HFFc6 (cell line): ENCODE measurements around the gene CDH16. TPM values are rescaled to one million over a fixed set of nuclear protein-coding genes. Genes with fewer than 3 reads are reported as not detected.
"Not testable (repeated sequence)": the region's sequence is repeated elsewhere in the genome, so short reads cannot be mapped to it uniquely, and the experiment has no call there.

ENCODE experiments used
- DNase-seq: peaks from one replicate; pipeline ENCODE4 v3.0.0-alpha.2; 2018
- H3K27ac Mint-ChIP-seq: 2 replicates; pipeline ENCODE4 v1.8.0; 2020; ENCODE audit warnings: mild to moderate bottlenecking, mixed read lengths
- H3K27me3 Mint-ChIP-seq: 2 replicates; pipeline ENCODE4 v1.8.0; 2021; ENCODE audit warnings: mild to moderate bottlenecking, moderate library complexity, mixed read lengths; ENCODE audit not compliant: insufficient read depth
- H3K36me3 Mint-ChIP-seq: 2 replicates; pipeline ENCODE4 v1.8.0; 2021; ENCODE audit warnings: low read depth, mixed read lengths
- H3K4me1 Mint-ChIP-seq: 2 replicates; pipeline ENCODE4 v1.8.0; 2020; ENCODE audit warnings: low read depth, mixed read lengths
- H3K4me3 Mint-ChIP-seq: 2 replicates; pipeline ENCODE4 v1.8.0; 2020; ENCODE audit warnings: mild to moderate bottlenecking, moderate library complexity, mixed read lengths
- H3K9me3 Mint-ChIP-seq: 2 replicates; pipeline ENCODE4 v1.8.0; 2020; ENCODE audit warnings: mild to moderate bottlenecking, mixed read lengths
- total RNA-seq, 6 experiments: library from RNA; stranded (reverse); fragmentation: NEBNext Ultra II Directional; extraction: Animal tissue kit (Norgen Biotek cat#: 25700); gene quantifications; 2 replicates in 1 of 6; 3 replicates in 5 of 6; pipeline ENCODE4 v1.2.3, GENCODE V29; 2021
- TF ChIP-seq, protein P1 (sequence below): fragments of 200-600 bp; sonication (generic); IDR thresholded peaks from 2 replicates; pipeline ENCODE4 v1.5.0; 2021; ENCODE audit warnings: antibody characterized with exemption, mild to moderate bottlenecking

Gene CDH16
- total RNA-seq, 6 experiments from 2014 or later, result 0.09 TPM; not detected in 5

DNA sequence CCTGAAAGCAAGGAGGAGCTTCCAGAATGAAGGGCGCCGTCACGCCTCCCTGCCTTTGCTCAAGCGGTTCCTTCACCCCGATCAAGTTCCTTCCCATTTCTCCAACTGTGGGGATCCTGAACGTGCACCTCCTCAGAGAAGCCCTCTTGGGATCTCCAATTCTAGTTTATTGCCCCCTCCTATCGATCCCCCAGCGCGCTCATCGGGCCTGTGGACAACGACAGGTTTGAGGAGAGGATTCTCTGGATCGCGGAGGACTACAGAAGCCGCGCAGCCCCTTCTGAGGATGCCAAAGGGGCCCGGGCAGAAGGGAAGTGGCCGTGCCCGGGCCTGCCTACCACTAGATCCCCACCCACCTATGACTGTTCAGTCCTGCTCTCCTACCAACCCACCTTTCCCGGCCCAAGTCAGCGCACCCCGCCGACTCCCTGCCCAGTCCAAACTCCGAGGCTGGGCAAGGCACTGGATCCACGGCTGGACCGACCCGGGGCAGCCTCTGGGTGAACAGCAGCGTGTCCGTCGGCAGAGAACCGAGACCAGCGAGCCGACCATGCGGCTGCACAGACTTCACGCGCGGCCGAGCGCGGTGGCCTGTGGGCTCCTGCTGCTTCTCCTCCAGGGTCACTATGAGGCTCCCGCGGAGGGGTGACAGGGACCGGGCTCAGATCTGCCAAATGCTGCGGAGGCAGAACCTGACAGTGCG lies 29.6 kb upstream of the CDH16 start:
- Mint-ChIP-seq H3K27ac (no peak overlapping the region), H3K4me1 (peaks cover 27% of the 10 kb centered on the region), H3K27me3 (peaks cover 3% of the 10 kb centered on the region; the same call in 1 of the 2 replicates), H3K9me3 (peaks cover 10% of the 10 kb centered on the region), H3K36me3 (peaks cover 8% of the 10 kb centered on the region), H3K4me3 (peak overlapping the region; percentile 90)
- no peak for DNase-seq
- TF ChIP-seq, protein P1, sequence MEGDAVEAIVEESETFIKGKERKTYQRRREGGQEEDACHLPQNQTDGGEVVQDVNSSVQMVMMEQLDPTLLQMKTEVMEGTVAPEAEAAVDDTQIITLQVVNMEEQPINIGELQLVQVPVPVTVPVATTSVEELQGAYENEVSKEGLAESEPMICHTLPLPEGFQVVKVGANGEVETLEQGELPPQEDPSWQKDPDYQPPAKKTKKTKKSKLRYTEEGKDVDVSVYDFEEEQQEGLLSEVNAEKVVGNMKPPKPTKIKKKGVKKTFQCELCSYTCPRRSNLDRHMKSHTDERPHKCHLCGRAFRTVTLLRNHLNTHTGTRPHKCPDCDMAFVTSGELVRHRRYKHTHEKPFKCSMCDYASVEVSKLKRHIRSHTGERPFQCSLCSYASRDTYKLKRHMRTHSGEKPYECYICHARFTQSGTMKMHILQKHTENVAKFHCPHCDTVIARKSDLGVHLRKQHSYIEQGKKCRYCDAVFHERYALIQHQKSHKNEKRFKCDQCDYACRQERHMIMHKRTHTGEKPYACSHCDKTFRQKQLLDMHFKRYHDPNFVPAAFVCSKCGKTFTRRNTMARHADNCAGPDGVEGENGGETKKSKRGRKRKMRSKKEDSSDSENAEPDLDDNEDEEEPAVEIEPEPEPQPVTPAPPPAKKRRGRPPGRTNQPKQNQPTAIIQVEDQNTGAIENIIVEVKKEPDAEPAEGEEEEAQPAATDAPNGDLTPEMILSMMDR, result no peak

DNA sequence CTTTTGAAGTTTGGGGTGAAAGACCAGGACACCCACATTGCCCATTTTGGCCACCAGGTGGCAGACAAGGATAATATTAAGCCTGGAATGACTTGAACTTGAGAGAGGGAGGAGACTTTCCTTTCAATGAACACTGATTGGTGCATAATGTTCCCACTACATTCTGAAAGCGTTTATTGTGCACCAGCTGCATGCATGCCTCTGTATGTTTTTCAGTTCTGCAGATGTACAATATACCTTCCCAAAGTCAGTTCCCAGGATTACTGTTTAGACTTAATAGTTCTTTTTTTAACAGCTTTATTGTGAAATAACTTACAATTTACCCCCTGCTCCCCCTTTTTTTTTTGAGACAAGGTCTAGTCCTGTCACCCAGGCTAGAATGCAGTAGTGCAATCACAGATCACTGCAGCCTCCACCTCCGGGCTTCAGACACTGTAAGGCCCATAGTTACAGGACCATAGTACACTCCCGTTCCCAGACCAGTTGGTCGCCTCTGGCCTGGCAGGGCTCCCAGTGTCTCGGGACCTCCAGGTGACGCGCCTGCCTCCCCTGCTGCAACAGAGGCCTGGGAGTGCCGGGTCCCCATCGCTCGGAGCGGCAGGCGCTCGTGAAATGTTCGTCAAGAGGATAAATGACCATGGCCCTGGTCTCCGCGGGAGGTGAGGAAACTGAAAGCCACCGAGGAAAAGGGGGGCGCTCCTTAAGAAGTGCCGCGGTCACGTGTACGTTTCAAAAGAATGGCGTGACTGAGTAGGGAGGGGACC lies 28.8 kb upstream of the CDH16 start:
- TF ChIP-seq, protein P1, result peak; percentile 98
- Mint-ChIP-seq H3K4me3 (peak overlapping the region; percentile 90), H3K27ac (no peak overlapping the region), H3K9me3 (peaks cover 10% of the 10 kb centered on the region), H3K4me1 (peaks cover 27% of the 10 kb centered on the region), H3K27me3 (peaks cover 3% of the 10 kb centered on the region; the same call in 1 of the 2 replicates), H3K36me3 (peaks cover 14% of the 10 kb centered on the region)
- peak; percentile 83 for DNase-seq

DNA sequence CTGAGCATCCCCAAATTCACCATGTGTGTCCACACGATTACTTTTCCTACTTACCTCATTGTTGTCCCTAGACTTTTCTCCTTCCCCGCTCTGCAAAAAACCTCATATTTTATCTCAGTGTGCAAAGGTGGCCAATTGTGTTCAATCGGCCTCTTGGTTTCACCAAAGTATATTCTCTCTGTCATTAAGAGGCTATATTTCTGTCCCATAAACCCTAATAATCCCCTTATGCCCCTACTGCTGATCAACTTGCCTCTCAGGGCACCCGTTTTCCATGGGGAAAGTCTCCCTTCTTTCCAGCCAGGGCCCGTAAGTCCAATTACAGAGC lies 28.3 kb upstream of the CDH16 start:
- H3K4me1 Mint-ChIP-seq, result peaks cover 27% of the 10 kb centered on the region
- no peak overlapping the region for H3K4me3 Mint-ChIP-seq
- H3K27me3 Mint-ChIP-seq, result peaks cover 3% of the 10 kb centered on the region; the same call in 1 of the 2 replicates
- peaks cover 20% of the 10 kb centered on the region for H3K36me3 Mint-ChIP-seq
- TF ChIP-seq, protein P1, result no peak
- H3K27ac Mint-ChIP-seq, result no peak overlapping the region
- peaks cover 10% of the 10 kb centered on the region for H3K9me3 Mint-ChIP-seq
- no peak for DNase-seq

DNA sequence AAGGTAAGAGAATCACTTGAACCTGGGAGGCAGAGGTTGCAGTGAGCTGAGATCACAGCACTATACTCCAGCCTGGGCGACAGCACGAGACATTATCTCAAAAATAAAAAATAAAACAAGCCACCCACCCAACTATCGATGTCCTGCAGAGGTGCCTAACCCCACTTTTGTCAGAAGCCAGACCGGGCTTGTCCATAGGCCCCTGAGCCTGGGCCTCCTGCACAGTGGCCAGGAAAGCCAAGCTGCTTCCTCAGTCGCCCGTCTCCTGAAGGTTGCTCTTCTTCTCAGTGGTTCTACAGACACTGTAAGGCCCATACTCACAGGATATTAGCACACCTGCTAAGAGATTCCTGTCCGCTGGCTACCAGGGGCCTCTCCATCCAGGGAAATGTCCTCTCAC lies 27.9 kb upstream of the CDH16 start:
- no peak overlapping the region for H3K27ac Mint-ChIP-seq
- H3K36me3 Mint-ChIP-seq, result peaks cover 18% of the 10 kb centered on the region
- peaks cover 3% of the 10 kb centered on the region; the same call in 1 of the 2 replicates for H3K27me3 Mint-ChIP-seq
- no peak for DNase-seq
- peaks cover 6% of the 10 kb centered on the region for H3K9me3 Mint-ChIP-seq
- H3K4me1 Mint-ChIP-seq, result peaks cover 25% of the 10 kb centered on the region
- TF ChIP-seq, protein P1, result no peak
- H3K4me3 Mint-ChIP-seq, result no peak overlapping the region

DNA sequence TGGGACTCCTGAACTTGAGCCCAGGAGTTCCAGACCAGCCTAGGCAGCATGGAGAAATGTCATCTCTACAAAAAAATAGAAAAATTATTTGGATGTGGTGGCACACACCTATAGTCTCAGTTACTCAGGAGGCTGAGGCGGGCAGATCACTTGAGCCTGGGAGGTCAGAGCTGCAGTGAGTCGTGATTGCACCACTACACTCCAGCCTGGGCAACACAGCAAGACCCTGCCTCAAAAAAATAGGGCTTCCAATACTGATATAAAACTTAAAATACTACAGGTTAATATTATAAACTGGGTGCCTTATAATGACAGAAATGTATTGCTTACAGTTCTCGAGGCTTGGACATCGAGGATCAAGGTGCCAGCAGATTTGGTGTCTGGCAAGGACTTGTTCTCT lies 27.3 kb upstream of the CDH16 start:
- H3K27ac Mint-ChIP-seq, result no peak overlapping the region
- H3K9me3 Mint-ChIP-seq, result no peaks in the 10 kb centered on the region
- TF ChIP-seq, protein P1, result no peak
- H3K4me1 Mint-ChIP-seq, result peaks cover 21% of the 10 kb centered on the region
- DNase-seq, result no peak
- no peak overlapping the region for H3K4me3 Mint-ChIP-seq
- peaks cover 3% of the 10 kb centered on the region; the same call in 1 of the 2 replicates for H3K27me3 Mint-ChIP-seq
- peaks cover 14% of the 10 kb centered on the region; the same call in 1 of the 2 replicates for H3K36me3 Mint-ChIP-seq

DNA sequence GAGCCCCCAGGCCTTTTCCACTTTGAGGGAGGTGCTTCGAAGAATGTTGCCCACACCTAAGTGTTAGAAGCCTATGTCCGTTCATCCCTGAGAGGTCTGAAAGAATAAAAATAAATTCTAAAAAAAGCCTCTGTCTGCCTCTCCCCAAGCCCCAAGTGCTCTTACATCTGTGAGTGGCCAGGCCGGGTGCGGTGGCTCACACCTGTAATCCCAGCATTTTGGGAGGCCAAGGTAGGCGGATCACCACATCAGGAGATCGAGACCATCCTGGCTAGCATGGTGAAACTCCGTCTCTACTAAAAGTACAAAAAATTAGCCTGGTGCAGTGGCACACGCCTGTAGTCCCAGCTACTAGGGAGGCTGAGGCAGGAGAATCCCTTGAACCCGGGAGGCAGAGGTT lies 26.3 kb upstream of the CDH16 start:
- not testable (repeated sequence) for H3K27me3 Mint-ChIP-seq, DNase-seq, H3K27ac Mint-ChIP-seq, H3K4me3 Mint-ChIP-seq, H3K9me3 Mint-ChIP-seq
- Mint-ChIP-seq H3K36me3 (peaks cover 14% of the 10 kb centered on the region; the same call in 1 of the 2 replicates), H3K4me1 (peaks cover 21% of the 10 kb centered on the region)
